GM19328 (cell line): Measurements from ENCODE around the gene HSD11B1L.
"Not testable (repeated sequence)": the region's sequence is repeated elsewhere in the genome, so short reads cannot be mapped to it uniquely, and the experiment has no call there.

Source experiments
- ATAC-seq: cut with Tn5 transposase; IDR thresholded peaks from one replicate; pipeline ENCODE4 v1.9.1; 2021; ENCODE audit warnings: mild to moderate bottlenecking, moderate library complexity; ENCODE audit not compliant: unreplicated experiment

HSD11B1L gene

DNA sequence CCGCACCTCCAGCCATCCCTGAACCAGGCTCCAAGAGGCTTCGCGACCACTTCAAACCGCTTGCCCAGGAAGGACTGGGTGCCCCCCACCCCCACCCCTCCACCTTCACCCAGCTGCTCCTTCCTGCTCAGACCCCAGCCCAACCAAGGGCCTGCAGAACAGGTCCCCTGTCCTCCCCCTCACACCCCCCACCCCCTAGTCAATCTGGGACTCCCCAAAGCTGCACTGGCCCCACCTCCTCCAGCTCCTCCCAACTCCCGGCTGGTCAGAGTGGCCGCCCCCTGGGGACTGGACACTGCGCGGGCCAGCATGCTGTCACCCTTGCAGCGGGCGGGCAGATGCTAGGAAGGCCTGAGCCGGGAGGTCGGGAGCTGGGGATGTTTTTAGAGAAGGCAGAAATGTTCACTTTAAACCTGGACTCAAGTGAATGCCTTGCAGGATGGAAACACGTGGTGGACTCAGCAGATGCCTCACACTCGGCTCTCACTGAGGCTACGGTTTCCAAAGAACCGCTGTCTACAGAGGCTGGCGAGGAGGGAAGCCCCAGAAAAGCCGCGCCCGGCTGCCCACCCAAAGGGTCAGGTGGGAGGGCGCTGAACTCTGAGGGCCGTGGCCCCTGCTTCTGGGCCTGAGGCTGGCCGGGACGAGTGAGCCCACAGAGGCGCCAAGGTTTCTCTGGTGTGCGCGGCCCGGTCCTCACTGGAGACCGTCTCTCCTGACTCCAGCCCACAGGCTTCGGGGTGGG, 17.2 kb downstream of the HSD11B1L start:
- ATAC-seq = no peak

DNA sequence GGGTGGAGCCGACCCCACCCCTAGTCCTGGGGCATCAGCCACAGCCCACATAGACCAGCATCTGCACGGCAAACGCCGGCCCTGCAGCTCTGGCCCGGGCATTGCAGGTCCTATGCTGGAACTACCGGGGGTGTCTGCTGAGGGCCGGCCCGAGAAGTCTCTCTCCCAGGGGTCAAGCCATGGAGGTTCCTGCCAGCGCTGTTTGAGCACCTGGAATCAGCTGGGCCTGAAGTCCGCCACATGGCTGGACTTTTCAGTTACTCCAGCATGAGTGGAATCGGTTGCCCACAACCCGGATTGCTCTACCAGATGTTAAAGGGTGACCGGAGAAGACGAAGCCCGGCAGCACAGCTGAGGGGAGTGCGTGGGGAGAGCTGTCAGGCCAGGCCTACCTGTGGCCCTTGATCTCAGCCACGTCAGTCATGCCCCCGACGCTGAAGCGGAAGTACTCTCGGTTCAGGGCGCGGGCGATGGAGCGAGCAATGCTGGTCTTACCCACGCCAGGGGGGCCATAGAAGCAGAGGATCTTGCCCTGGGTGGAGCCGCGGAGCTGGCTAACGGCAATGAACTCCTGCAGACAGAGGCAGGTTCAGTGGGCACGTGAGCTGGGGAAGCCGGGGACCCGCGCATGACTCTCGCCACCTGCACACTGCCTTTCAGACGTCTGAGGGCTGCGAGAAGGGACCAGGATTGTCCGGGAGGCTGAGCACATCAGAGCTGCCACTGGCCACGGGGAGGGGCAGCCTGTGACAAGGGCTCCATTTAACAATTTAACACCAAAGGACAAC, 18.0 kb downstream of the HSD11B1L start:
- ATAC-seq = no peak

DNA sequence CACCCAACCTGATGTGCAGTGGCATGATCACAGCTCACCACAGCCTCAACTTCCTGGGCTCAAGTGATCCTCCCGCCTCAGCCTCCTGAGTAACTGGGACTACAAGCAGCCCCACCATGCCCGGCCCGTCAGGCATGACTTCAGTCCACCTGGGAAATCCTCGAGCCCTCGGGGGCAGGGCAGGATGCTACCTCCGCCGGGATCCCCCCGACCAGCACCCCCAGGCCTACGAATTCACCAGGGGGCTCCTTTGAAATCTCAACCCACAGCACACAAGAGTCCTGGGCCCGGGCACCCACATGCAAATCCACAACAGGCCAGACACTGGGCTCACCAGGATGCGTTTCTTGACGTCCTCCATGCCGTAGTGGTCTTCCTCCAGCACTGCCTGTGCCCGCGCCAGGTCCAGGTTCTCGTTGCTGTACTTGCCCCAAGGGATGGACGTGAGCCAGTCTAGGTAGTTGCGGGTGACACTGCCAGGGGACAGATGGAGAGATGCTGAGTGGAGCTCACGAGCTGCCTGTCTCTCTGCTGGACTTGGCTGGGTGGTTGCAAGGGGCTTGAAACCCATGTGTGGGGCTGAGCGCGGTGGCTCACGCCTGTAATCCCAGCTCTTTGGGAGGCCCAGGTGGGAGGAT, 19.7 kb downstream of the HSD11B1L start:
- no peak for ATAC-seq

DNA sequence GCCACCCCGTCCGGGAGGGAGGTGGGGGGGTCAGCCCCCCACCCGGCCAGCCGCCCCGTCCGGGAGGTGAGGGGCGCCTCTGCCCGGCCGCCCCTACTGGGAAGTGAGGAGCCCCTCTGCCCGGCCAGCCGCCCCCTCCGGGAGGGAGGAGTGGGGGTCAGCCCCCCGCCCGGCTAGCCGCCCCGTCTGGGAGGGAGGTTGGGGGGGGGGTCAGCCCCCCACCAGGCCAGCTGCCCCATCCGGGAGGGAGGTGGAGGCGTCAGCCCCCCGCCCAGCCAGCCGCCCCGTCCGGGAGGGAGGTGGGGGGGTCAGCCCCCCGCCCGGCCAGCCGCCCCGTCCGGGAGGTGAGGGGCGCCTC, 21.2 kb downstream of the HSD11B1L start:
- not testable (repeated sequence) for ATAC-seq

DNA sequence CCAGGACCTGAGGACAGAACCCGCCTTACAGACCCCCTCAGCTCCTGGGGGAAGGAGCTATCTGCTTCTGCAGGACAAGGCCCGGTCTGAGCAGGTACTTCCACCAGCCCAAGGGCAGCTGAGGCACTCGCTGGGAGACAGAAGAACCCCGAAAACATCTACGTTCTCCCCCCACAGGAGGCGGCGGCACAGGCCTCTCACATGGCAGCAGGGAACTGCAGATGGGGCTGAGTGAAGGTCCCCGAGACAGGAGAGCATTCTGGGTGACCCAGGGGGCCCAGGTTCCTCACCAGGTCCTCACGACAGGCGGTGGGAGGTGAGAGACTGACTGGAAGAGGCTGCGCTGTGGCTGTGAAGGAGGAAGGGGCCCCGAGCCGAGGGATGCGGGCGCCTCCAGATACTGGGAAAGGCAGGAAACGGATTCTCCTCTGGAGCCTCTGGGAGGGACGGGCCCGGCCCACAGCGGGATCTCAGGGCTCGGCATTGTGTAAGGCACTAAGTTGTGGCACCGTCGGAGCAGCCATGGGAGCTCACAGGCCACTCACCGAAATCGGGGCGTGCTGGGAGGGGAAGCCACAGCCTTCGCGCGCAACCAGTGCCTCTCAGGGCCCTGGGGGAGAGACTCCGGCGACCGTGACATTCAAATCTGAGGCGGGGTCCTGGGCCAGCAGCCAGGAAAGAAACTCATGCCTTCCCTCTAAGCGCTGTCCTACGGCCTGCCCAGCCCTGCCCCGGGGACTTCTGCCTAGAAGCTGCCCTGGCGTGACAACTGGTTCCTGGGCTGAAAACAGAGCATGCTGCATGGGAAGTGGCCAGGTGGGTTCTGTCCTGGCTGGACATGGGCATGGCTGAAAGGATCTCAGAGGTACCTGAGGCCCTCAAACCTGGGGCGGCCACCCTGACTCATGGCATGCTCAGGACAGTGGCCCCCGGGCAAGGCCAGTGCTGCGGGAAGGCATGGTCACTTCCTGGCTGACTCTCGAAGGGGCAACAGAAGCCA, 23.3 kb downstream of the HSD11B1L start:
- ATAC-seq = no peak

DNA sequence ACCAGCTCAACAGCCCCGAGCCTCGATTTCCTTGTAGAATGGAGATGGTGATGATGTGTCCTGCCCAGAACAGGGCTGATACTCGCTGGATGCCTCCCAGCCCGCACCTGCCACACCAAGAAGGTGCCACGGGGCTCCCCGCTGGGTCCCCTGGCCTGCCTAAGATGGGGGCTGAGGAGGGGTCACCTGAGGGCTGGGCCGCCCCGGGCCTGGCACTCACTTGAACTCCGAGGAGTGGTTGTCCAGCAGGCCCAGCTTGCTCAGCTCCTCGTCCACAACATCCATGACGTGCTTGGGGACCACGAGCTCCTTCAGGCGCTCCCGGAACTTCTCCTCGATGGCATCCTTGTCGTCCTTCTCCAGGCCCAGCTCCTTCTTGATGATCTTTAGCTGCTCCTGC, 24.7 kb downstream of the HSD11B1L start:
- no peak for ATAC-seq

DNA sequence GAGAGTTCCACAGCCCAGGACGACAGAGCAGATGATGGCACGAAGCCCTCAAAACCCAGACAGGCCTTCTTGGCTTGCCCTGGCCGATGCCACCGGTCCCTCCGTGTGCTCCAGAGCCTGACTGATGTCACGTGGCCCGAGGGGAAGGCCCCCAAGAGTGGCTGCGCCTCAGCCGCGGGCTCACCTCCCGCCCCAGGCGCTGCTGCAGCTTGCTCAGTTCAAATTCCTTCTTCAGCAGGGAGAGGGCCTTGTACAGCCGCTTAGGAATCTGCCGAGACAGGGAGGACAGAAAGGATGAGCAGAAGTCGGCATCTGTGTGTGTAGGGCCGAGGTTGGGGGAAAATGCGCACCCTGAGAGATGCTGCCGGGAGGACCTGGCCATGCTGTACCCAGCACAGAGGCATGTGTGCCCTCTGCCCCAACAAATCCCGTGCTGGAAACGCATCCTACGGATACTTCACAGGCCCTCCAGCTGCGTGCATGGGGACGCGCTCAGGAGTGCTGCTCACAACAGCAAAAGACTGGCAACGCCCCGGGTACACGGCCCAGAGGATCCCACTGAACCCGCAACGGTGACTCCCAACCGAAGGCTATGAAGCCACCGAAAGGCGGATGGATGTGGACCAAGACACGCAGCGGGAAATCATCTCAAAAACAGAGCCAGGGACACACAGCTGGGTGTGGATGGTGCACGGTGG, 26.2 kb downstream of the HSD11B1L start:
- no peak for ATAC-seq

DNA sequence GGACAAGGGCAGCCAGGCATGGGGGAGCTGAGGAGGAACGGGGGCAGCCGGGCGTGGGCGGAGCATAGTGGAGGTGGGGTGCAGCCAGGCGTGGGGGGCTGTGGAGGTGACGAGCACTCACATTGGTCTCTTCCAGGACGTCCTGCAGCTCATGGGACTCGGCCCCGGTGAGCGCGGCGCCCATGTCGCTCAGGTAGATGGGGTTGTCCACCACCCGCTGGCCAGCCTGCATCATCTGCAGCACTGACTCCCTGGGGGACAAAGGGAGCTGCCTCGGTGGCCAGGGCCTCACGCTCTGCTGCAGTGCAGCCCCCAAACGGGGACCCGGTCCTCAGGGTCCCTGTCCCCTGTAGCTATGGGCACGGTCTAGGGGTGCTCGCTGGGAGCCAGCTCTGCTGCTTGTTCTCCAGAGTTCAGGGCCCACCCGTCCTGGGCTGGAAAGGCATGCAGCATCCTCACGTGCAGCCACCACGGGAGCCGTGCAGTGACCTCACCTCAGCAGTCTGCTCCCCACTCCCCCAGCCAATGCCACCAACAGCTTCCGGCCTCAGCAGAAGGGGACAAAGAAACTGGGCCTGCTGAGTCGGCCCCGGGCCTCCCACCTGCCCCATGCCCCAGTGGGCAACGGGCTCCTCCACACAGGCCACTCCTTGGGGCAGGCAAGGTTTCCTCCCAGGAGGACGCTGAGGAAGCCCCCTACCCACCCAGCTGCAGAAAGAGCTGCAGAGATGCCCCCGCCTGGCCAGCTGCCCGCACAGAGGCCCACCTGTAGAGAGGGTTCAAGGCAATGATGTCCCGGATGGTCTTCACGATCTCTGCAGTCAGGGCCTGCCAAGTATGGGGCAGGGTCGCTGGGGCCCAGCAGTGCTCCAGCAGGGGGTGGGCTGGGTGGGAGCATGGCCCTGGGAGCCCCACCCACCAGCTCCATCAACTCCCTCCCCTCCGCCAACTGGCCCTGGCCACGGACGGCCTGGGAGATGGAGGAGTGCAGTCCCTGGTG, 27.0 kb downstream of the HSD11B1L start:
- ATAC-seq = no peak

DNA sequence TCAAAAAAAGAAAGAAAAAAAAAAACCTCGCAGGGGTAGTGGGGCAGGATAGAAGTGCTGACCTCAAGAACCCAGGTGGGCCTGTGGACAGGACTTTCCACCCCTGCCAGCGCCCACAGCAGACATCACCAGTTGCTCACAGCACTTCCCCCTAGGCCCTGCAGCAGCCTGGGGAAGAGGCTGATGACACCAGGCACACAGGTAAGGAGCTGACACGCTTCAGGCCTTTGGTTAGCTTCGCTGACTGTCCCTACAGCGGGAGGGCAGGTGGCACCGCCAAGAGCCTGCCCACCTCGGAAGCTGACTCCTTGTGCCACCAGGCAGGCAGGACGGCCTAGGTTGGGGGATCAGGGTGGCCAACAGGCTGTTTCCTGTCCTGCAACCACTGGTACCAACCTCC, 30.2 kb downstream of the HSD11B1L start:
- no peak for ATAC-seq

DNA sequence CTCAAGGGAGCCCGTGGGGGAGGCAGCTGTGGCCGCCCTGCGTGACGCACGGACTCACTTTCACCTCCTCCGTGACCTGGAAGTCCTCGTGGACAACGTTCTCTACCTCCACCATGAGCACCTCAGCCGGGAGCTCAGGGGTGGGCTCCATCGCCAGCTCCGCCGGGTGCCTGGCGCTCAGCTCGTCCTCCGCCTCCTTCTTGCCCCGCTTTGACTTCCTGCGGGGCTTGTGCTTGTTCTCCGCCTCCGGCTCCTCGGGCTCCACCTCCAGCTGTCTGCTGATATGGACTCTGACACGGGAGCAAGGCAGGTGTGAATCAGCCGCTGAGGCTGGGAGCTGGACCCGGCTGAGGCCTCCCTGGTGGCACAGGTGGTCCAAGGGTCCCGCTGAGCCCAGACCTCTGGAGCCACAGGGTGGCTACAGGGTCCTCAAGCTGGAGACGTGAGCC, 30.9 kb downstream of the HSD11B1L start:
- ATAC-seq = no peak

DNA sequence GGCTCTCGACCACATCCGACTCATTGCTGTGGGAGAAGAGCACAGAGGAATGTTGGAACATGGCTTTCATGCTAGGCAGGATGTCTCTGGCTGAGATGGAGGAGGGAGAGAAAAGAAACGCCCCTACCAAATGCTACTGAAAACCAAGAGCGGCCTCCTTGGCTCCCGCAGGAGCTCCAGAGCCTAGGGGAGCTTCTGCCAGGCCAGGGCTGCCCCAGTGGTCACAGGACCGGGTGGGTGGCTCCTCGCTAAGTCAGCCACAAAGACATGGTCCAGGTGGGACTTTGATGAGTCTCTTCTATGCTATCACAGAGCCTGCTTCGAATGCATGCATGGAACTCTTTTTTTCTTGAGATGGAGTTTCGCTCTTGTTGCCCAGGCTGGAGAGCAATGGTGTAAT, 32.4 kb downstream of the HSD11B1L start:
- no peak for ATAC-seq

DNA sequence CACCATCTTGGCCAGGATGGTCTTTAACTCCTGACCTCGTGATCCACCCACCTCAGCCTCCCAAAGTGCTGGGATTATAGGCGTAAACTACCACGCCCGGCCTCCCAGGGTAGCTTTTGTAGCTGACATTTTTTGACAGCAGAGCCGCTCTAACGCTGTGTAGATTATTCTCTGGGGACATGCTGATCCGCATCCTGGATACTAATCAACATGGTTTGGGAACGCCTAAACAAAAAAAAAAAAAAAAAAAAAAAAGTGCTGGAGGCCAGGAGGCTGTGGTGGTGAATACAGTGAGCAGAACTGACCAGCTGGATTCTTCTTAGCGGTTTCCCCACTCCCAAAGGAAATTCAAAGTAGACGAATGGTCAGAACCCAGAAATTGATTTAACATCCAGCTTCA, 34.0 kb downstream of the HSD11B1L start:
- no peak for ATAC-seq

DNA sequence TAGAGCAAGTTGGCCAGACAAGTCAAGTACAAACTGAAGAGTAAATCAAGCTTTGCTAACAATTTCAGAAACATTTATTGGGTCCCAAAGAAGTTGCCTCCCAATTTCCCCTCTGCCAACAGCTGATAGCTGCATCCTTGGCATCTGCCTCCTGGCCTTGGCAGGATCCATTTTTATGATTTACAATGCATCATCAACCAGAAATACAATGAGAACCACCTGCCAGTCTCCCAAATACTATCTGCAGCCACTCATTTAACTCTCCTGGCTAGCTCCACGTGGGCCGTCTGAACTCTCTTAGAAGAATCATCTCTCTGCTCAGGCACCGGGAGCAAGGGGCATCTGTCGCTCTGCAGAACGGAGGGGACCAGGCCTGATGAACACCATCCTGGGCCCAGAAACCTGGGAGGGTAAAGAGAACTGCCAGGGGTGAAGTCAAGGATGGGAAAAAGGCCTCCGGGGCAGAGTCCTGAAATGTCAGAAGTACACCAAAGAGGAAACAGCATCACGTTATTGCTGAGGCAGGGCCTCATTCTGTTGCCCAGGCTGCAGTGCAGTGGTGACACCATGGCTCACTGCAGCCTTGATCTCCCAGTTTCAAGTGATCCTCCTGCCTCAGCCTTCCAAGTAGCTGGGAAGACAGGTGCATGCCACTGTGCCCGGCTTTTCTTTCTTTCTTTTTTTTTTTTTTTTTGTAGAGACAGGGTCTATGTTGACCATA, 36.5 kb downstream of the HSD11B1L start:
- ATAC-seq = no peak

DNA sequence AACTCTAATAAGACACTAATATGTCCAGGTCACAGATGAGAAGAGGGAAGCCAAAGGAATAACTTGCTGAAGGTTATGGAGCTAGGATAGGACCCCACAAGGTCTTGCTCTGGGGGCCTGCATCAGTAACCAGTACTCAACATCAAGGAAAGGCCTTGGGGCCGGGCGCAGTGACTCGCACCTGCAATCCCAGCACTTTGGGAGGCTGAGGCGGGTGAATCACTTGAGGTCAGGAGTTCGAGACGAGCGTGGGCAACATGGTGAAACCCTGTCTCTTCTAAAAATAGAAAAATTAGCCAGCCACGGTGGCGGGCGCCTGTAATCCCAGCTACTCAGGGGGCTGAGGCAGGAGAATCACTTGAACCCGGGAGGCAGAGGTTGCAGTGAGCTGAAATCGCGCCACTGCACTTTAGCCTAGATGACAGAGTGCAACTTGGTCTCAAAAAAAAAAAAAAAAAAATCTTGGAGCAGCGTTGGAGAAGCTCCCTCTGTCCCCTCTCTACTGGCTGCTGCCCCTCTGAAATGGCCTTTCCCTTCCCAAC, 37.3 kb downstream of the HSD11B1L start:
- no peak for ATAC-seq

DNA sequence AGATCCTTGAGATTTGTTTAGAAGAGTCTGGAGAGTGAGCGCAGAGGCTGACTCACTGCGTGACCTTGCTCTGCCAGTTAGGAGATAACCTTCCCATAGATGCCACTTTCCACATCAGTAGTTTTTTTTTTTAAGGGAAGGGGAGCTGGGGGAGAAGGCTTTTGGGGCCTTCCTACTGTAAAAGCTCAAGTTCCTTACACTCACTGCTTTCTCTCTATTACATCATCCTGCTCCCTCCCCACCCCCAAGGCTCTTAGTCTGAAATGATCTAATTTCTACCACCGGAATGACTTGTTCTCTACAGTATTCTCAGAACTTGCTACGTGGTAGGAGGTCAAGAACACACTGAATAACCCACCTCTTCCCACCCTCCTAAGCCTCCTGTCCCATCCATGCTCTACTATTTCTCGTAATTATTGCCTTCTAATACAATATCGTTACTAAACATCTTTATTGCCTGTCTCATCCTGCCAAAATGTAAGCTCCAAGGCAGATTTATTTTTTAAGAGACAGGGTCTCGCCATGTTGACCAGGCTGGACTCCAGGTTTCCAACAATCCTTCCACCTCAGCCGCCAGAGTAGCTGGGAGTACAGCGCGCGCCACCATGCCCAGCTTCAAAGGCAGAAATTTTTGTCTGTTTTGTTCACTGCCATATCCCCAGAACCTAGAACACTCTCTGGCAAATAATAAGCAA, 37.9 kb downstream of the HSD11B1L start:
- ATAC-seq = no peak

DNA sequence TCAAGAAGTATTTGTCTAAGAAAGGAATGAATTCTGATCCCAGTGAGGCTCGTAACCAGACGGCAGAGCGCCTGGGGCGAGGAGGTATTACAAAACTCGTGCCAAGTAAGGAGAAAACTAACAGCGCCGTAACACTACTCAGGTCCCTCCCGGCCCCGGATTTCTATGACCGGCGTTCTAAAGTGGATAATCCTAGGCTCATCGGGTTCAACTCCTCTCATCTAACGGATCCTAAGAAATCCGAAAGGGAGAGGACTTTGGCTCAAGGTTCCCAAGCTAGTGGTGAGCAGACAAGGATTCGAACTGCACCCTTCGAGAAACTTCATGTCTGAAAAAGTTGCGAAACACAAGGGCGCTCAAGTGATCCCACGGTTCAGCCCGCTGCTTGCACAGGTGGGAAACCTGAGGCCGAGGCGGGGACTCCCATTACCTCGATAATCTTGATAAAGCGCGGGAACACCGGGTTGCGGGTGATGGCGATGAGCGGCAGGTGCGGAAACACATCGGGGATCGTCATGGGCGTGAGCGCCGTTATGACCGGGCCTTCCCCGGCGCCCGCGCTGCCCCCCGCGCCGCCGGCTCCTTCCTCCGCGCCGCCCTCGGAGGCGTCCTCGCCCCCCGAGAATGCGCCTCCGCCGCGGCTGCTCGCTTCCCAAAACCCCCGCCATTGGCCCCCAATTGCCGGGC, 38.6 kb downstream of the HSD11B1L start:
- no peak for ATAC-seq
